Measurements from ENCODE around the gene TMEM156.

DNA sequence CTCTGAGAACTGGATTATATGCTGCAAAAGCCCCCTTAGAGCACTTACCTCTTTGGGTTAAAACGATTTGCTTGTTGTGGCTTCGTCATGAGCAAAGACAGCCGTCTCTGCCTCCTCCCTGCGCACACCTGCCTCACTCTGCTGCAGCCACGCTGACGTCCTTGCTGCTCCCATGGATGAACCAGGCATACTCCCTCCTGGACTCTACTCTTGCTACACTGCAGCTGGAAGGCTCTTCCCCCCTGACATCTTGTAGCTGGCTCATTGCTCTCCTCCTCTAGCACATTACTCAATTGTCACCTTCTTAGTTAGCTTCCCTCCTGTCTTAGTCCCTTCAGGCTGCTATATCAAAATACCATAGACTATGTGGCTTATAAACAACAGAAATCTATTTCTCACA, 105.3 kb downstream of the TMEM156 start:
- TF ChIP-seq, protein P1, sequence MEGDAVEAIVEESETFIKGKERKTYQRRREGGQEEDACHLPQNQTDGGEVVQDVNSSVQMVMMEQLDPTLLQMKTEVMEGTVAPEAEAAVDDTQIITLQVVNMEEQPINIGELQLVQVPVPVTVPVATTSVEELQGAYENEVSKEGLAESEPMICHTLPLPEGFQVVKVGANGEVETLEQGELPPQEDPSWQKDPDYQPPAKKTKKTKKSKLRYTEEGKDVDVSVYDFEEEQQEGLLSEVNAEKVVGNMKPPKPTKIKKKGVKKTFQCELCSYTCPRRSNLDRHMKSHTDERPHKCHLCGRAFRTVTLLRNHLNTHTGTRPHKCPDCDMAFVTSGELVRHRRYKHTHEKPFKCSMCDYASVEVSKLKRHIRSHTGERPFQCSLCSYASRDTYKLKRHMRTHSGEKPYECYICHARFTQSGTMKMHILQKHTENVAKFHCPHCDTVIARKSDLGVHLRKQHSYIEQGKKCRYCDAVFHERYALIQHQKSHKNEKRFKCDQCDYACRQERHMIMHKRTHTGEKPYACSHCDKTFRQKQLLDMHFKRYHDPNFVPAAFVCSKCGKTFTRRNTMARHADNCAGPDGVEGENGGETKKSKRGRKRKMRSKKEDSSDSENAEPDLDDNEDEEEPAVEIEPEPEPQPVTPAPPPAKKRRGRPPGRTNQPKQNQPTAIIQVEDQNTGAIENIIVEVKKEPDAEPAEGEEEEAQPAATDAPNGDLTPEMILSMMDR (IDR thresholded peaks at IDR 0.05) = no peak
- no peak for TF ChIP-seq POLR2AphosphoS5 (IDR thresholded peaks at IDR 0.05)
- no peak for TF ChIP-seq POLR2A (IDR thresholded peaks at IDR 0.05)

Data from breast epithelium (tissue), 3 donors.